NK-92 (cell line): ENCODE measurements around the gene STX18.
"Not testable (repeated sequence)": the region's sequence is repeated elsewhere in the genome, so short reads cannot be mapped to it uniquely, and the experiment has no call there.

Source experiments
- DNase-seq: peaks from one replicate; lab custom pipeline; 2025; ENCODE audit not compliant: unreplicated experiment; lab: John Stamatoyannopoulos, UW

Gene STX18

GRCh38 chr4:4555916-4556315 lies 14.1 kb upstream of the STX18 start:
- no peak for DNase-seq

- DNase-seq, result no peak
Measured at GRCh38 chr4:4554234-4554633, 12.4 kb upstream of the STX18 start.

GRCh38 chr4:4552042-4552441 lies 10.2 kb upstream of the STX18 start:
- not testable (repeated sequence) for DNase-seq

- DNase-seq, result not testable (repeated sequence)
Measured at GRCh38 chr4:4550161-4550560, 8.3 kb upstream of the STX18 start.

- no peak for DNase-seq
Measured at GRCh38 chr4:4549534-4549933, 7.7 kb upstream of the STX18 start.

GRCh38 chr4:4542774-4543485 lies 1.1 kb upstream of the STX18 start:
- no peak for DNase-seq

- DNase-seq, result no peak
Measured at GRCh38 chr4:4541040-4541631, 712 bp downstream of the STX18 start.

GRCh38 chr4:4539481-4539880 lies 2.4 kb downstream of the STX18 start:
- no peak for DNase-seq

GRCh38 chr4:4535590-4535989 lies 6.3 kb downstream of the STX18 start:
- DNase-seq, result no peak

GRCh38 chr4:4534515-4535145 lies 7.2 kb downstream of the STX18 start:
- DNase-seq, result no peak

GRCh38 chr4:4533461-4534169 lies 8.2 kb downstream of the STX18 start:
- no peak for DNase-seq

GRCh38 chr4:4532371-4533154 lies 9.3 kb downstream of the STX18 start:
- no peak for DNase-seq

- no peak for DNase-seq
Measured at GRCh38 chr4:4529392-4529791, 12.5 kb downstream of the STX18 start.

- DNase-seq, result no peak
Measured at GRCh38 chr4:4526401-4526800, 15.4 kb downstream of the STX18 start.

GRCh38 chr4:4524364-4524763 lies 17.5 kb downstream of the STX18 start:
- DNase-seq, result no peak

- DNase-seq, result no peak
Measured at GRCh38 chr4:4521731-4522130, 20.1 kb downstream of the STX18 start.

GRCh38 chr4:4521136-4521535 lies 20.7 kb downstream of the STX18 start:
- no peak for DNase-seq

GRCh38 chr4:4519297-4519894 lies 22.5 kb downstream of the STX18 start:
- no peak for DNase-seq

GRCh38 chr4:4518747-4519146 lies 23.1 kb downstream of the STX18 start:
- DNase-seq, result no peak

GRCh38 chr4:4514786-4515185 lies 27.1 kb downstream of the STX18 start:
- no peak for DNase-seq

- DNase-seq, result no peak
Measured at GRCh38 chr4:4512282-4512681, 29.6 kb downstream of the STX18 start.
